Measurements from ENCODE around the gene LYPD3. TPM values are rescaled to one million over a fixed set of nuclear protein-coding genes. Genes with fewer than 3 reads are reported as not detected.

LYPD3 gene
- total RNA-seq, 2 donors from 2014 or later: 0.42 to 0.59 TPM

- no peak for TF ChIP-seq CTCF (IDR thresholded peaks at IDR 0.05)
- peaks cover 4% of the 10 kb centered on the region for H3K4me1 ChIP-seq
- H3K9me3 ChIP-seq: no peaks in the 10 kb centered on the region
- no peak overlapping the region for H3K27ac ChIP-seq
- H3K27me3 ChIP-seq: no peaks in the 10 kb centered on the region
- no peak overlapping the region for H3K9ac ChIP-seq (ENCODE audit: low read depth in 2 of 2, low read length in 2 of 2)
- H3K4me3 ChIP-seq: no peak overlapping the region
- DNase-seq: no peak
- no peaks in the 10 kb centered on the region for H3K36me3 ChIP-seq
- intact Hi-C loops (cut with DNase I): no loop called here
Measured at GRCh38 chr19:43479961-43480561, 14.7 kb upstream of the LYPD3 start.

- Histone ChIP-seq H3K4me3 (no peak overlapping the region), H3K9me3 (no peaks in the 10 kb centered on the region), H3K27ac (no peak overlapping the region), H3K9ac (ENCODE audit: low read depth in 2 of 2, low read length in 2 of 2) (no peak overlapping the region), H3K36me3 (no peaks in the 10 kb centered on the region), H3K27me3 (no peaks in the 10 kb centered on the region), H3K4me1 (peaks cover 4% of the 10 kb centered on the region)
- no peak for TF ChIP-seq CTCF (IDR thresholded peaks at IDR 0.05)
- intact Hi-C loops (cut with DNase I): no loop called here
- no peak for DNase-seq
Measured at GRCh38 chr19:43479226-43479625, 13.8 kb upstream of the LYPD3 start.

- H3K9me3 ChIP-seq: no peaks in the 10 kb centered on the region
- H3K36me3 ChIP-seq: no peaks in the 10 kb centered on the region
- DNase-seq: no peak
- no peaks in the 10 kb centered on the region for H3K27me3 ChIP-seq
- no peak overlapping the region for H3K4me3 ChIP-seq
- H3K9ac ChIP-seq (ENCODE audit: low read depth in 2 of 2, low read length in 2 of 2): no peak overlapping the region
- intact Hi-C loops (cut with DNase I): no loop called here
- peaks cover 4% of the 10 kb centered on the region for H3K4me1 ChIP-seq
- no peak for TF ChIP-seq CTCF (IDR thresholded peaks at IDR 0.05)
- H3K27ac ChIP-seq: no peak overlapping the region
Measured at GRCh38 chr19:43478323-43478722, 12.9 kb upstream of the LYPD3 start.

GRCh38 chr19:43476606-43477005, 11.2 kb upstream of the LYPD3 start:
- DNase-seq: no peak
- Histone ChIP-seq H3K9ac (ENCODE audit: low read depth in 2 of 2, low read length in 2 of 2) (no peak overlapping the region), H3K4me3 (no peak overlapping the region), H3K27ac (peak overlapping the region; percentile 25), H3K36me3 (no peaks in the 10 kb centered on the region), H3K4me1 (peaks cover 4% of the 10 kb centered on the region), H3K27me3 (no peaks in the 10 kb centered on the region), H3K9me3 (no peaks in the 10 kb centered on the region)
- no peak for TF ChIP-seq CTCF (IDR thresholded peaks at IDR 0.05)
- intact Hi-C loops (cut with DNase I): no loop called here

- Histone ChIP-seq H3K4me1 (peaks cover 4% of the 10 kb centered on the region), H3K36me3 (no peaks in the 10 kb centered on the region), H3K27ac (peak overlapping the region; percentile 57), H3K27me3 (no peaks in the 10 kb centered on the region), H3K9me3 (no peaks in the 10 kb centered on the region), H3K9ac (ENCODE audit: low read depth in 2 of 2, low read length in 2 of 2) (peak overlapping the region; percentile 61 to 69), H3K4me3 (peak overlapping the region; percentile 13)
- DNase-seq: peak; percentile 98
- intact Hi-C loops (cut with DNase I): no loop called here
- no peak for TF ChIP-seq CTCF (IDR thresholded peaks at IDR 0.05)
Measured at GRCh38 chr19:43474986-43475705, 9.7 kb upstream of the LYPD3 start.
